HG03558 (cell line): ENCODE measurements around the gene BSDC1.
"Not testable (repeated sequence)": the region's sequence is repeated elsewhere in the genome, so short reads cannot be mapped to it uniquely, and the experiment has no call there.

ENCODE experiments used
- ATAC-seq: cut with Tn5 transposase; IDR thresholded peaks from one replicate; pipeline ENCODE4 v1.9.1; 2021; ENCODE audit warnings: moderate number of reproducible peaks; ENCODE audit not compliant: unreplicated experiment; ENCODE audit errors: extremely low read depth

Gene BSDC1

GRCh38 chr1:32361674-32362473, 32.4 kb downstream of the BSDC1 start:
- ATAC-seq = no peak

GRCh38 chr1:32361308-32361673, 33.0 kb downstream of the BSDC1 start:
- ATAC-seq = no peak

- ATAC-seq = no peak
These were observed 35.8 kb downstream of the BSDC1 start for GRCh38 chr1:32358435-32358834.

GRCh38 chr1:32357614-32358013, 36.6 kb downstream of the BSDC1 start:
- ATAC-seq = no peak

- ATAC-seq = no peak
These were observed 37.8 kb downstream of the BSDC1 start for GRCh38 chr1:32356478-32356877.

- ATAC-seq = not testable (repeated sequence)
These were observed 38.5 kb downstream of the BSDC1 start for GRCh38 chr1:32355778-32356177.

GRCh38 chr1:32353886-32354570, 40.2 kb downstream of the BSDC1 start:
- no peak for ATAC-seq

- ATAC-seq = no peak
These were observed 40.8 kb downstream of the BSDC1 start for GRCh38 chr1:32353431-32353830.

GRCh38 chr1:32352831-32353383, 41.3 kb downstream of the BSDC1 start:
- ATAC-seq = no peak

- ATAC-seq = no peak
These were observed 41.9 kb downstream of the BSDC1 start for GRCh38 chr1:32352239-32352745.

- no peak for ATAC-seq
These were observed 42.6 kb downstream of the BSDC1 start for GRCh38 chr1:32351399-32352238.

GRCh38 chr1:32350785-32351398, 43.3 kb downstream of the BSDC1 start:
- no peak for ATAC-seq

GRCh38 chr1:32349211-32349708, 45.0 kb downstream of the BSDC1 start:
- ATAC-seq = no peak

- ATAC-seq = no peak
These were observed 47.6 kb downstream of the BSDC1 start for GRCh38 chr1:32346532-32347157.

GRCh38 chr1:32345289-32345827, 48.9 kb downstream of the BSDC1 start:
- ATAC-seq = no peak

- ATAC-seq = no peak
These were observed 51.5 kb downstream of the BSDC1 start for GRCh38 chr1:32342704-32343103.

GRCh38 chr1:32341971-32342370, 52.3 kb downstream of the BSDC1 start:
- no peak for ATAC-seq

GRCh38 chr1:32341186-32341757, 53.0 kb downstream of the BSDC1 start:
- no peak for ATAC-seq
